ENCODE data around the gene CAPZB.
A peak's percentile ranks its signal among the peaks of the same experiment; 100 is the strongest.

The CAPZB gene

DNA sequence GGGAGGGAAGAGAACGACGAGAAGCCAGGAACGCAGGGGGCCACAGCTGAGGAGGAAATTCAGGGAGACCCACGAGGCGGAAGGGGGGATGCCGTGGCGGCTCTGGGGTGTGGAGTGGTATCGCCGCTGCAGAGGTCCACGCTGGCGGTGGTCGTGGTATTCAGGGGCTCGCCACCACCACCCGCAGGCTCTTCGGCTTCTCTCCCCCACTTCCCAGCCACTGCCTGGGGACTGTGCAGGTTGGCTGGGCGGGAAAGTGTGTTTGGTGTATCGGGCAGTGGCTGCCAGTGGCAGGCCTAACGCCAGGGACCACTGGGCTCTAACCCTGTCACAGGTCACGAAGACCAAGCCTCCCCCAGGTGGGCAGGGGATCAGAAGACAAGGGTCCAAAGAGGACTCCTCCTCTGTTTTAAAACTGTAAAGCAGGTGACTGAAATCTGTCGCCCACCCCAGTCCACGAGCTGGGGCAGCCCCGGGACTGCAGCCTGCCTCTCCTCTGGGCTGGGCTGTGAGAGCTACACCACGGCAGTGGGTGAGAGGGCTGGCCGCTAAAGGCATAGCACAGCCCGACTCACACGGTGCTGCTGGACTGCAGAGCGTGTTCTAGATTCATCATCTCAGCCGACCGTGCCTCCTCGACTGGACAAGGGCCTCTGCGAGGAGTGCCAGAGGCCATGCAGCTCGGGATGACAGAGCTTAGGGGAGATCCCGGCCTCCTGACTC is 142.3 kb downstream of the CAPZB start:
- DNase-seq, result no peak

DNA sequence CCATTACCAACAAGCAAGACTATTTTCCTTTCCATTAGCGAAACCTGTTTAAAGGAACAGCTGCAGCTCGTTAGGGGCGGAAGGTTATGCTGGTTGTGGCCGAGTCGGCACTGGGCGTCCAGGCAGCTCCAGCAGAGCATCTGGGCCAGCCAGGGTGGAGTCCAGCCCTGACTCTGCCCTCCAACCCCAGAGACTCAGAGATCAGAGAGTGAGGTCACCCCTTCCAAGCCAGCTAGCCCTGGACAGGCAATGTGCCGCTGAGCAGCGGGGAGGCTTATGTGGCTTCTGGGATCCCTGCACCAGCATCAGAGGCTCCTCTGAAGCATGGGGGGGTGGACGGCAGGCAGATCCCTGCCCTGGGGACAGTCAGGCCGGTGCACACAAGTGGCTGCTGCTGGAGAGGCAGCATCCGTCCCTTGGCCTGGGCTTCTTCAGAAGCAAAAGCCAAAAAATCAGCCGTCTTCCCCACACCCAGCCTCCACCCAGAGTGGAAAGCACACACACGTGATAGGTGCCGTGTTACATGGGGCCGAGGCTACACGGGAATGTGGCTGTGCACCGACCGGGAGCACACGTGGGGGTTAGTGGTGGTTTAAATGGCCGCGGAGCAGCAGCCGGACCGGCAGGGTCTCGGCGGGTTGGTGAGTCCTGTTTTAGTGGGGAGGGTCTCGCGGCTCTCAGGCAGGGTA is 143.1 kb downstream of the CAPZB start:
- DNase-seq, result no peak

DNA sequence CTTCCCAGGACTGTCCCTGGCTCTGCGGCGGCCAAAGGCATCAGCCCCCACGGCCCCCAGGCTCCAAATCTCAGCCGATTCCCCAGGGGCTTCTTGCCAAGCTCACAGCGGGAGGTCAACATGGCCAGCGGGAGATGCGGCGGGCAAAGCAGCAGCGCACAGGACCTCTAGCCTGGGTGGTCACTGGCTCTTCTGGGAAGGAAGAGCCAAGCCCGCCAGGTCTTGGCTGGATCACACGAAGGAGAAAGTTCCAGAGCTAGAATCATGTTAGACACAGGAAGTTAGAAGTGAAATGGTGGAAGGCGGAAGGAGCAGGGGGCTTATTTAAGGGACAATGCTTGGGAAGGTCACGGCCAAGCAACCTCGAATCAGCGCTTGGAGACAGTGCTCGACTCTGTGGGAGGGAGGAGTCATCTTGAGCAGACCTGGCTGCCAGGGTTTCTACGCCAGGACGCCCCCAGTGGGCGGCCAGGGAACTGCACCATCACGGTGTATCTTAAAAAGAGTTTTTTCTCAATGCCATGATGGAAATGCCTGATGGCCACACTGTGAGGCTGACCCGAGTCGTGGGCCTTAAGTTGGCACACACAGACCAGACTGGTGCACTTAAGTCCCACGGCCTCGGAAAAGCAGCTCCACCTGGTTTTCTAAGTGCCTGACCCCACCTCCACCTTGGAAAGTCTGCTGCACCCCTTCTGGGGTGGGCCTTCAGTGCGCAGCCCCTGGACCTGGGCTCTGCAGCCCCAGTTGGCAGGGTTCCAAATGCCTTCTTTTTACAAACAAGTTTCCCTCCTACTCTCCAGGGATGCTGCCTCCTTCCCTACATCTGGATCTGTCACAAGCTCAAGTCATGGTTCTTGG is 143.9 kb downstream of the CAPZB start:
- DNase-seq, result peak; percentile 66 to 79

DNA sequence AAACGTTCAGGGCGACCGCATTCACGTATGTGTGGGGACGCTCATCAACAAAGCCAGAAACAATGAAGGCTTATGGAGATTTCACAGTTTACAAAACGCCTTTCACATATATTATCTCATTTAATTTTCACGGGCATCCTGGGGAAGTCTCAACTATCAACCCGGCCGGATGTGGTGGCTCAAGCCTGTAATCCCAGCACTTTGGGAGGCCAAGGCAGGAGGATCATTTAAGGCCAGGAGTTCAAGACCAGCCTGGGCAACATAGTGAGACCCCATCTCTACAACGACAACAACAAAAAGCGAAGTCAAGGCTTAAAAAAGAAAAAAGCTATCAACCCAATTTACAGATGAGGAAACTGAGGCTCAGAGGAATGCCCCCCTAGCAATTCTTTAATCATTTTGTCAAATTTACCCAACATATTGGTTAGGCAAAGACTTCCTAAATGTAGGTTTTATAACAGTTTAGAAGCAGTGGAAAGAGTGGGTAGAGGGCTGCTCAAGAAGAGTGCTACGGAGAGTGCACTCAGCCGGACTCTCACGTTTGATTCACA is 144.9 kb downstream of the CAPZB start:
- DNase-seq, result no peak

DNA sequence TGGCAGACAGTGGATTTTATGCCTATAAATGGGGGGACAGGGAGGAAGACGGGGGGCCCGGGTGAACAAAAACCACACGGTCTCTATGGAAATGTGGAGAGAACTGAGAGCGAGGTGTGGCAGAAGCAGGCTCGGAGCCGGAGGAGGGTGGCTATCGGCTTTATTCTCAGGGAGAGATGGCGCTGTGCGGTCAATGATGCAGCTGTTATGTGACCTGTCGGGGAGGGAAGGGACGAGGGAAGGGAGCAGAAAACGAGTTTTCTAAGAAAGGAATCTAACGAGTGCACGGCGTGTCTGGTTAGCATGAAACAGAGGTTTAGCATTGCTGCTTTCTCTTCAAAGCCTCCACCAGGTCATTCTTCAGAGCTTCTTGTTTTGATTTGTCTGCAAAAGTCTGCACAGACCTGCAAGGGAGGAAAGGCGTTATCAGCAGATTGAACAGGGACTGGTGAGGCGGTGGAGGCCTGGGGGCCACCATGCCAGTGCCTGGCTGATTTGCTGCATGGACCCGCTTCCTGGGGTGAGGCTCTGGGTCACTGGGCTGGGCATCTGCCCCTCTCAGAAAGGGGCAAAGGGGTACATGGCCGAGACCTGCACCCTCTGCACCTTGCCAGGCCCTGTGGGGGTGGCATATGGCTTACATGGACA is 146.0 kb downstream of the CAPZB start:
- DNase-seq, result no peak

DNA sequence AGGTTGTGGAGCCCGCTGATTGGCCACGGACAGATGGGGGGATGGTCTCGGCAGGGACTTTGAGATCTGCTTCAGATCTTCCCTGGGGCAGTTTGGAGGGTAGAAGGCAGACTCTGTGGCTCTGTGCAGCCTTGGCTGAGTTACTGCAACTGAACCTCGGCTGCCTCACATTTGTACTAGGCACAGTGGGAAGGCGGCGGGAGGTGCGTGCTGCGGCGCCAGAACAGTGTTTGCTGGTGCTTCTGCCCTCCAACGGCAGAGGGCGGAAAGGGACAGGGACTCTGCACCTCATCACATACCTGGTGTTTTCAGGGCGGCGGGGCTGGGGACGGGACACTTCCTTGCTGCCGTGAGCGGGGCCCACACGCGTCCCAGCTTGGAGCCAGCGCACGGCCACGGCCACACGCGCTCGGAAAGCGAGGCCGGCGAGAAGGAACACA is 147.0 kb downstream of the CAPZB start:
- DNase-seq, result no peak

DNA sequence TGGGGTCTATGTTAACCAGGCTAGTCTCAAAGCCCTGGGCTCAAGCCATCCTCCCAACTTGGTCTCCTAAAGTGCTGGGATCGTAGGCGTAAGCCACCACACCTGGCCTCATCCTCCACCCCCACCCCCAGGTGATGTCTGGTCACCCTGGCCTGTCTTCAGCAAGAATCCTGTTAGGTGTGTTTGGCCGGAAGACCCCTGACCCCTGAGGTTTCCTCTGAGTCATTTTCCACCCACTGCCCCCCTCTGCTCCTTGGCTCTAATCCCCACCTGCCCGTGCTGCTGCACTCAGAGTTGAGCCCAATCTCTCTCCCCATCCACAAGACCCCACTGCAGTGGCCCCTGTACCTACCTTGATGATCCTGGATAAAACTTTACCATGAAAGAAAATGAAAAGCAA is 148.1 kb downstream of the CAPZB start:
- DNase-seq, result no peak

DNA sequence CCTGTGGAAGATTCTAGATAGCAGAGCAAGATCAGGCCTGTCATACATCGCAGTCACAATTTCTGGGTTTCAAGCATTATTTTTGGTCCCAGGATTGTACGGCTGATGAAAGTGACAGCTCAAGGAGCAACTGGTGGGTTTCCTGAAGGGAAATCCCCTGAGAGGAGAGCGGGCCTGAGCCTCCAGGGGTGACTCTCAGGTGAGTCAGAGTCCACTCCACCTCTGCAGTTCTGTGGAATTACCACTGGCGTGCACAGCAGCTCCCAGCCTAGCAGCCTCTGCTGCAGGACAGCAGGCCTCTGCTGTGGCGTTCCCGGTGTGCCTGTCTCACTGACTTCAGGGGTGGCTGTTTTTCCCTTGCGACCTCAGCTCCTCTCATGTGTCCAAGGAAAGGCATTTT is 148.8 kb downstream of the CAPZB start:
- DNase-seq, result no peak

DNA sequence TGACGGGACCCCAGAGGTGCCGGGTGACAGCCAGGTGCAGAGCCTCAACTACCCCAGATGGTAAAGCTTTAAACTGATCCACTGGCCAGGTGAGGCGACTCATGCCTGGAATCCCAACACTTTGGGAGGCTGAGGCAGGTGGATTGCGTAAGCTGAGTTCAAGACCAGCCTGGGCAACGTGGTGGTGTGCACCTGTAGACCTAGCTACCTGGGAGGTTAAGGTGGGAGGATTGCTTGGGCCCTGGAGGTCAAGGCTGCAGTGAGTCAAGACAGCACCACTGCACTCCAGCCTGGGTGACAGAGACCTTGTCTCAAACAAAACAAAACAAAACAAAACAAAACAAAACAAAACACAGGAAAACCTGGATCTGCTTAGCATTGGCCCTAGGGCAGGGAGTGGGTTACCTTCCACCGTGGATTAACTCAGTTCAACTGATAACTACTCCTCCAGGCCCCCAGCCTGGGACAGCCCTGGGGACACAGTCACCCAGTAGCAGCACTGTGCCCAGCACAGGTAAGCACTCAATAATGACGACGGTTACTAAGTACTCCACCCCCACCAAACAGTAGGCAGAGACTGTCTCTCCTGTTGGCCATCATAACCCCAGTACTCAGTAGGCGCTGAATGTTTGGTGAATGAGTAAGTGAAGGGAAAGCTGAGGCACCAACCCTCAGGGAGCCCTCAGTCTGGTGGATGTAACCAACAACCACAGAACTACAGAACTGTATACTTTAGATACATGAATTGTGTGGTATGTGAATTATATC is 151.6 kb downstream of the CAPZB start:
- DNase-seq, result no peak

DNA sequence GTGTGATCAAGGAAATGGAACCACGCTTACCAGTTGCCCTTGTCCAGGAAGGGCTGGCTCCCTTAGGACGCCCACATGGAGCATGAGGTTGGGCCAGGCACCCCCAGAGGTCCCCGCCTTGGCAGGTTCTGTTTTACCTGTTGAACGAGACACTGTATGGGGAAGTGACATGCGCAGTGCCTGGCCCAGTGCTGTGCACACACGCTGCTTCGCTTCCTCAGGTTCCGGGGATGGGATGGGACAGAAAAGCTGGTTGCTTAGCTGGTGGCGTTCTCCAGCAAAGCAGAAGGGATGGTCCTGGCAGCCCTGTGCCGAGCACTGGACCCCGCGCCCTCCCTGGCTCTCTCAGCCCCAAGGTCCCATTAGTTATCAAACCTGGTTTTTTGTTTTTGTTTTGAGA is 152.5 kb downstream of the CAPZB start:
- DNase-seq, result no peak

DNA sequence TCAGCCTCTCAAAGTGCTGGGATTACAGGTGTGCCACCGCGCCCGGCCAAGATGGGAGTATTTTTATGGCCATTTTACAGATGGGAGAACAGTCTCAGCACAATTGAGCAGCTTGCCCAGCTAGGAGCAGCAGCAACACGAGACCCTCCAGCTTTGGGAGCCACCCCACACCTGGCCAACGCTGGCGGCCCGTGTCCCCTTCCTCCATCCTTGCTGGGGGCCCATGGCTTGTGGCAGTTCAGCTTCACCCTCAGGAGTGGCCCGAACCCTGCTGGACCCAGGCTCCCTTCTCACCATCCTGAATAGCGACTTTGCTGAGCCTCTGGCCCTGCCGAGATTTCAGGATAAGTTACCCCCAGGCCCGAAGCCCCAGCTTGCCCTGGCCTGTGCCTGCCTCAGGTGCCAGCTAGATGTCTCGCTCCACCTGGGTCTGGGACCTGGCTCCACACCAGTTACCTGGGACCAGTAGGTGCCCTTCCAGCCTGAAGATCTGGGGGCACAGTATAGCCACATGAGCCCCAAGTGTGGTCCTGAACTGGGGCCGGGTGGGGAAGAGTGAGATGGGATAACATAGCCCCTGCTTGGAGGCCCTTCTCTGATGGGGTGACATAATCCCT is 154.0 kb downstream of the CAPZB start:
- no peak for DNase-seq

DNA sequence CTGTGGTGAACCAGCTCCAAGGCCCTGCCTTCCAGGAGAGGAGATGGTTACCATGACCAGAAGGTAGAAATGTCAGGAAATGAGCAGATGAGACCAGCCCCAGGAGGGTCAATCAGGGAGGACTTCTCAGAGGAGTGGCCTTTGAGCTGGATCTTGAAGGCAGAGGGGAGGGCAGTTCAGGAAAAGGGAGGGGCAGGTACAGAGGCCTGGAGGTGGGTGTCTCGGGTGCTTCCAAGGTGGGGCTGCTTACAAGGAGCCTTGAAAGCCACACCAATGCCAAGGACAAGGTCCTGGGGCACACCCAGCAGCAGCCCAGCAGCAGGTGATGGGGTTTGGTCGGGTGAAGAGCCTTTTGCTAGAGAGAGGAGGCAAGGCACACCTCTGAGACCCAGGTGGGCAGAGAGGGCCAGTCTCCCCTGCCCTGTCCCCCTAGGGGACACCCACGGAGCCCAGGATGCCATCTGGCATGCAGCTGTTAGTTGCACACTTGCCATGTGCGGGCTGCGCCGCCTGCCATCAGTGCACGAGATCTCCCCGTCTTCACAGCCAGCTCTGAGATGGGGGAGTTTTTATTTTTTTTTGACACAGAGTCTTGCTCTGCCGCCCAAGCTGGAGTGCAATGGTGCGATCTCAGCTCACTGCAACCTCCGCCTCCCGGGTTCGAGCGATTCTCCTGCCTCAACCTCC is 154.7 kb downstream of the CAPZB start:
- DNase-seq, result no peak

DNA sequence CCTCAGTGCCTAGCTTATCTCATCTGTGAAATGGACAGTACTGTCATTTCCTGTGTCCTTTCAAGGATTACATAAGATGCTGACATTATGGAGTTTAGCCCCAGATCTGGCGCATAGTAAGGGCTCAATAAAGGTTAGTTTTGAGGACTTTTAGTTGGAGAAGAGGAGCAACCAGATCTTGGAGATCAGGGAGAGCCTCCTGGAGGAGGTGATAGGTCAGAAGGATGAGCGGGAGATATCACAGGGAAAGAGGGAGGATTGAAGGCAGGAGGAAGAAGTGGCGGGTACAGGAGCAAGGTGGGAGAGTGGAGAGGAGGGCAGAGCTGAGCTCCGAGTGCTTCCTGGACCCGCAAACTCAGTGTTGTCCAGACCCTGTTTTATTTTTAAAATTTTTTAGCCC is 155.7 kb downstream of the CAPZB start:
- DNase-seq, result no peak

DNA sequence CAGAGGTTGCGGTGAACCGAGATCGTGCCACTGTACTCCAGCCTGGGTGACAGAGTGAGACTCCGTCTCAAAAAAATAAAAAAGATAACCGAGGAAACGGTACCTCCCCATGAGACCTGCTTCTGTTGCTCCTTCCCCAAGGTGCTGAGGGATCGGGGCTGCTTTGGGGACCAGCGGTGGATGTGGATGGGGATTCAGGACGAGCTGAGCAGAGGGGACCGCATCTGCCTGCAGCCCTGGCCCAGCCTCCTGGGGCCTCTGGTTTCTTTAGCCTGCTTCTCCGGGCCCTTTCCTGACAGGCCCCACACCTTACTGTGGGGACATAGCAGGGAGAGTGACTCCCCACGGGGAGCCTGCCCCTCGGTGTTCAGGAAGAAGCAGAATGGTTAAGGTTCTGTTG is 156.2 kb downstream of the CAPZB start:
- no peak for DNase-seq

DNA sequence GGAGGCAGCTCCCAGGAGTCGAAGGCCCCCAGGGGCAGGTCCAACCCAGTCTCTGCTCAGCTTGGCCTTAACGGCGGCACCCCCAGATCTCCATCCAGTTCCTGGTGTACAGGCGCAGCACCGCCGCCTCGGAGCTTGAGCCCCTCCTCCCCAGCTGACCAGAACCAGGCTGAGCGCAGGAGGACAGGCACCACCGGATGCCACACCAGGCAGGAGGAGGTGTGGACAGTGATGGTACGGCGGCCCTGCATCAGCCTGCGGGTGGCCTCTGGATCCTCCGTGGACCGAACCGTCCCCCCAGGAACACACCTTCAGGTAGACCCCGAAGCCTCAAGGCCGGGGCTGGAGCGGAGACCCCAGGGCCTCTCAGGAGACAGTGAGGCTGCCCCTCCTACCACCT is 156.9 kb downstream of the CAPZB start:
- no peak for DNase-seq

DNA sequence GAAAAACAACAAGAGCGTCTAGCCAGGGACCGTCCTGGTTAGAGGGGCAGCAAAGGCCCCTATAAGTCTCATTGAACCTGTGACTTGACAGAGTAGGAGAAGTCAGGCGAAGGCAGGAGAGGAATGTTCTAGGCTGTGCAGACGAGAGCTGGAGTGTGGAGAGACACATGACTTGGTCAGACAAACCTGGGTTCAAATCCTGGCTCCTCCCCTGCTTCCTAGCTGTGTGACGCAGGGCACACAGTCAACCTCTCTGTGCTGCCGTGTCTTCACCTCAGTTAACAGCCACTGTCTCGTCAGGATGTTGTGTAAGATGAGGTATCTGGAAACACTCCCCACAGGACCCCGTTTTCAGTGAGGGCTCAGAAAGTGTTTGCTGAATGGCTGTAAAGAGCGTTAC is 157.6 kb downstream of the CAPZB start:
- DNase-seq, result no peak

DNA sequence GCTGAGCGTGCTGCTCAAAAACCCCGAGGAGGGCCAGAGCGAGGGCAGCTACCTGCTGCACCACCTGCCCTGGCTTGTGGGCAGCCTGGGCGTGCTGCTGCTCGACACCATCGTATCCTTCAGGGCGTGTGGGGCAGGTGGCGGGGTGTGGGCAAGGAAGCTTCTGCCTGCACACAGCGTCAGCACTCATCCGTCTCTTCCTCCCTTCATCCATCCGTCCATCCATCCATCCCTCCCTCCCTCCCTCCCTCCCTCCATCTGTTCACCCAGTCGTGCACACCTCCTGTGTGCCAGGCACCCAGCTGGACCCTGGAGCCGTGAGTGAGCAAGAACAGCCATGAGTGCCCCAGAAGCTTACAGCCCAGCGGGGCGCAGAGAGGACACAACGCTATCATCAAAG is 158.0 kb downstream of the CAPZB start:
- DNase-seq, result no peak

DNA sequence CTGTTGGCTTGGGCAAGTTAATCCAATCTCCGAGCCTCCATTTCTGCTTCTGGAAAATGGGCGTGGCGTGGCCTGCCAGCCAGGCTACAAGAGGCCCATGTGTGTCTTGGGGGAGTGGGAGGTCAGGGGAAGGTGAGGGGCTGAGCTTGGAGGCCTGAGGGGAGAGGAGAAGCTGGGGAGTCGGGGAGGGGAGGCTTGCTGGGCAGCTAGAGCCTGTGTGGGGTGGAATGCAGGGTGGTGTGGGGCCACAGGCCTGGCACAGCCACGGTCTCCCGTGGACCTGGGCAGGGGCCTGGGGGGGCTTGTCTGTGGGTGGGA is 158.6 kb downstream of the CAPZB start:
- DNase-seq, result no peak

DNA sequence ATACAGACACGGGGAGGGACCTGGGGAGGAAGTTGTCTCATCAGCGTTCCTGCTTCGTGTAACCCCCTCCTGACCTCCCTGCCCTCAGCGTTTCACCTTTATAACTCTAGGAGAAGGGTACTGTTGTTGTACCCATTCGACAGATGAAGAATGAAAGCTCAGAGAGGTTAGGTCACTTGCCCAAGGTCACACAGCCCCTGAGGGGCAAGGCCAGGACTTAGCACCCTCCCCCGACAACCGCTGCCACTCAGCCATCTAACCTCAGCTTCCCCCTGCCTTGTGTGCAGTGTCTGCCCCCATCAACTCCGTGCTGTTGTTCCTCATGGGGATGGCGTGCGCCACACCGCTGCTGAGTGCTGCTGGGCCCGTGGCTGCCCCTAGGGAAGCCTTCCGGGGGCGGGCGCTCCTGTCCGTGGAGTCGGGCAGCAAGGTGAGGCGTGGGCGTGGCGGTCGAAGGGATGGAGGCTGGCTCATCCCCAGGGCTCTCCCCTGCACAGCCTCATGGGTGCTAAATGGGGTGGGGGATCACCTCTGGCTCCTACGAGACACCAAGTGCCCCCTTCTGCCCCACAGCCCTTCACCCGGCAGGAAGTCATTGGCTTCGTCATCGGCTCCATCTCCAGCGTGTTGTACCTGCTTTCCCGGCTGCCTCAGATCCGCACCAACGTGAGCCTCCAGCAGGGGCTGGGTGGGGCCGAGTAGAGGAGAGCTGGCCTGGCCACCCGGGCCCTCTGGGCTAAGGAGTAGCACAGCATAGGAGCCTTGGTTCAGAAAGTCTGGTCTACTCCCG is 159.2 kb downstream of the CAPZB start:
- DNase-seq, result no peak

DNA sequence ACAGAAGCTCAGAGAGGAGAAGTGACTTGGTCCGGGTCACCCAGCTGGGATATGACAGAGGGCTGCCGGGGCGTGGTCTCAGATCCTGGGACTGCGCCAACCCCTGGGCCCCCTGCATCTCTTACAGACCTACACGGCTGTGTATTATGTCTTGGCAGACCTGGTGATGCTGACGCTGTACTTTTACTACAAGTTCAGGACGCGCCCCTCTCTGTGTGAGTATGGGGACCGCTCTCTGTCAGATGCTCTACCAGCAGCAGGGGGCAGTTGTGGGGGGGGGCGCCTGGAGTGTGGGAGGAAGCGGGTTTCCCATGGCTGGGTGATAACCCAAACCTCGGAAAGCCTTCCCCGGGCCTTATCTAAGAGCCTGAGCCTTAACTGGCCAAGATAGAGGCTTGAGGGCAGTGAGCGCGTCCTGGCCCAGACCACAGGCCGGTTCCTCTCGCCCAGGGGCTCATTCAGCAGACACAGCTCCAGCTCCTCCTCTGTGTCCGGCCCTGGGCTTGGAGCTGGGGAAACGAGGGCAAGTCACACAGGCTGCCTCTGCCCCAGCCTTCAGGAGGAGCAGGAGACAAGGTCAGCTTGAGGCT is 159.9 kb downstream of the CAPZB start:
- no peak for DNase-seq

Data from CD4-positive, alpha-beta T cell treated with Interferon alpha-2 for 1 hour (primary cell).